ENCODE results near the gene C6orf62. TPM values are rescaled to one million over a fixed set of nuclear protein-coding genes. Genes with fewer than 3 reads are reported as not detected.

C6orf62 gene
- total and polyA plus RNA-seq, 2 experiments from 2014 or later, result 66.7 to 79.9 TPM

DNA sequence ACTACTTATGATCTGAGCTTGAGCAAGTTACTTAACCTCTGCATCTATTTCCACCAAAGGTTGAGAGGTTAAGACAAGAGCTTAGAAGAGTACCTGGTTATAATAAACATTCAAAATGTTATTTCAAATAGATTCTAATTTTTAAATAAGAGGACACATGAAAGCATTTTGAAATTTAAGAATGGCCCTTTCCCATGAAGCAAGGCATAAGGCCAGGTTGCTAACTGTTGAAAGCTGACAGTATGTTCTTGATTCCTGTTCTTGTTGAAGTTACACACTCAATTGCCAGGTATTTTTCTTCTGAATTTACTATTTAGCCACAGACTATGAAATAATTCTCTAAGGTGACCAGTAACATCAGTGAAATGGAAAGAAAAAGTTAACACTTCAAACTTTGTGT, 14.5 kb downstream of the C6orf62 start (continued):
- TF ChIP-seq, protein P1, sequence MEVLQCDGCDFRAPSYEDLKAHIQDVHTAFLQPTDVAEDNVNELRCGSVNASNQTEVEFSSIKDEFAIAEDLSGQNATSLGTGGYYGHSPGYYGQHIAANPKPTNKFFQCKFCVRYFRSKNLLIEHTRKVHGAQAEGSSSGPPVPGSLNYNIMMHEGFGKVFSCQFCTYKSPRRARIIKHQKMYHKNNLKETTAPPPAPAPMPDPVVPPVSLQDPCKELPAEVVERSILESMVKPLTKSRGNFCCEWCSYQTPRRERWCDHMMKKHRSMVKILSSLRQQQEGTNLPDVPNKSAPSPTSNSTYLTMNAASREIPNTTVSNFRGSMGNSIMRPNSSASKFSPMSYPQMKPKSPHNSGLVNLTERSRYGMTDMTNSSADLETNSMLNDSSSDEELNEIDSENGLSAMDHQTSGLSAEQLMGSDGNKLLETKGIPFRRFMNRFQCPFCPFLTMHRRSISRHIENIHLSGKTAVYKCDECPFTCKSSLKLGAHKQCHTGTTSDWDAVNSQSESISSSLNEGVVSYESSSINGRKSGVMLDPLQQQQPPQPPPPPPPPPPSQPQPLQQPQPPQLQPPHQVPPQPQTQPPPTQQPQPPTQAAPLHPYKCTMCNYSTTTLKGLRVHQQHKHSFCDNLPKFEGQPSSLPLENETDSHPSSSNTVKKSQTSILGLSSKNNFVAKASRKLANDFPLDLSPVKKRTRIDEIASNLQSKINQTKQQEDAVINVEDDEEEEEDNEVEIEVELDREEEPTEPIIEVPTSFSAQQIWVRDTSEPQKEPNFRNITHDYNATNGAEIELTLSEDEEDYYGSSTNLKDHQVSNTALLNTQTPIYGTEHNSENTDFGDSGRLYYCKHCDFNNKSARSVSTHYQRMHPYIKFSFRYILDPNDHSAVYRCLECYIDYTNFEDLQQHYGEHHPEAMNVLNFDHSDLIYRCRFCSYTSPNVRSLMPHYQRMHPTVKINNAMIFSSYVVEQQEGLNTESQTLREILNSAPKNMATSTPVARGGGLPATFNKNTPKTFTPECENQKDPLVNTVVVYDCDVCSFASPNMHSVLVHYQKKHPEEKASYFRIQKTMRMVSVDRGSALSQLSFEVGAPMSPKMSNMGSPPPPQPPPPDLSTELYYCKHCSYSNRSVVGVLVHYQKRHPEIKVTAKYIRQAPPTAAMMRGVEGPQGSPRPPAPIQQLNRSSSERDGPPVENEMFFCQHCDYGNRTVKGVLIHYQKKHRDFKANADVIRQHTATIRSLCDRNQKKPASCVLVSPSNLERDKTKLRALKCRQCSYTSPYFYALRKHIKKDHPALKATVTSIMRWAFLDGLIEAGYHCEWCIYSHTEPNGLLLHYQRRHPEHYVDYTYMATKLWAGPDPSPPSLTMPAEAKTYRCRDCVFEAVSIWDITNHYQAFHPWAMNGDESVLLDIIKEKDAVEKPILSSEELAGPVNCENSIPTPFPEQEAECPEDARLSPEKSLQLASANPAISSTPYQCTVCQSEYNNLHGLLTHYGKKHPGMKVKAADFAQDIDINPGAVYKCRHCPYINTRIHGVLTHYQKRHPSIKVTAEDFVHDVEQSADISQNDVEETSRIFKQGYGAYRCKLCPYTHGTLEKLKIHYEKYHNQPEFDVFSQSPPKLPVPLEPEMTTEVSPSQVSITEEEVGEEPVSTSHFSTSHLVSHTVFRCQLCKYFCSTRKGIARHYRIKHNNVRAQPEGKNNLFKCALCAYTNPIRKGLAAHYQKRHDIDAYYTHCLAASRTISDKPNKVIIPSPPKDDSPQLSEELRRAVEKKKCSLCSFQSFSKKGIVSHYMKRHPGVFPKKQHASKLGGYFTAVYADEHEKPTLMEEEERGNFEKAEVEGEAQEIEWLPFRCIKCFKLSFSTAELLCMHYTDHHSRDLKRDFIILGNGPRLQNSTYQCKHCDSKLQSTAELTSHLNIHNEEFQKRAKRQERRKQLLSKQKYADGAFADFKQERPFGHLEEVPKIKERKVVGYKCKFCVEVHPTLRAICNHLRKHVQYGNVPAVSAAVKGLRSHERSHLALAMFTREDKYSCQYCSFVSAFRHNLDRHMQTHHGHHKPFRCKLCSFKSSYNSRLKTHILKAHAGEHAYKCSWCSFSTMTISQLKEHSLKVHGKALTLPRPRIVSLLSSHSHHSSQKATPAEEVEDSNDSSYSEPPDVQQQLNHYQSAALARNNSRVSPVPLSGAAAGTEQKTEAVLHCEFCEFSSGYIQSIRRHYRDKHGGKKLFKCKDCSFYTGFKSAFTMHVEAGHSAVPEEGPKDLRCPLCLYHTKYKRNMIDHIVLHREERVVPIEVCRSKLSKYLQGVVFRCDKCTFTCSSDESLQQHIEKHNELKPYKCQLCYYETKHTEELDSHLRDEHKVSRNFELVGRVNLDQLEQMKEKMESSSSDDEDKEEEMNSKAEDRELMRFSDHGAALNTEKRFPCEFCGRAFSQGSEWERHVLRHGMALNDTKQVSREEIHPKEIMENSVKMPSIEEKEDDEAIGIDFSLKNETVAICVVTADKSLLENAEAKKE (CRISPR knock-in tag; IDR thresholded peaks at IDR 0.05), result no peak
- TF ChIP-seq ETS1 (IDR thresholded peaks at IDR 0.05), result no peak
- TF ChIP-seq, protein P2, sequence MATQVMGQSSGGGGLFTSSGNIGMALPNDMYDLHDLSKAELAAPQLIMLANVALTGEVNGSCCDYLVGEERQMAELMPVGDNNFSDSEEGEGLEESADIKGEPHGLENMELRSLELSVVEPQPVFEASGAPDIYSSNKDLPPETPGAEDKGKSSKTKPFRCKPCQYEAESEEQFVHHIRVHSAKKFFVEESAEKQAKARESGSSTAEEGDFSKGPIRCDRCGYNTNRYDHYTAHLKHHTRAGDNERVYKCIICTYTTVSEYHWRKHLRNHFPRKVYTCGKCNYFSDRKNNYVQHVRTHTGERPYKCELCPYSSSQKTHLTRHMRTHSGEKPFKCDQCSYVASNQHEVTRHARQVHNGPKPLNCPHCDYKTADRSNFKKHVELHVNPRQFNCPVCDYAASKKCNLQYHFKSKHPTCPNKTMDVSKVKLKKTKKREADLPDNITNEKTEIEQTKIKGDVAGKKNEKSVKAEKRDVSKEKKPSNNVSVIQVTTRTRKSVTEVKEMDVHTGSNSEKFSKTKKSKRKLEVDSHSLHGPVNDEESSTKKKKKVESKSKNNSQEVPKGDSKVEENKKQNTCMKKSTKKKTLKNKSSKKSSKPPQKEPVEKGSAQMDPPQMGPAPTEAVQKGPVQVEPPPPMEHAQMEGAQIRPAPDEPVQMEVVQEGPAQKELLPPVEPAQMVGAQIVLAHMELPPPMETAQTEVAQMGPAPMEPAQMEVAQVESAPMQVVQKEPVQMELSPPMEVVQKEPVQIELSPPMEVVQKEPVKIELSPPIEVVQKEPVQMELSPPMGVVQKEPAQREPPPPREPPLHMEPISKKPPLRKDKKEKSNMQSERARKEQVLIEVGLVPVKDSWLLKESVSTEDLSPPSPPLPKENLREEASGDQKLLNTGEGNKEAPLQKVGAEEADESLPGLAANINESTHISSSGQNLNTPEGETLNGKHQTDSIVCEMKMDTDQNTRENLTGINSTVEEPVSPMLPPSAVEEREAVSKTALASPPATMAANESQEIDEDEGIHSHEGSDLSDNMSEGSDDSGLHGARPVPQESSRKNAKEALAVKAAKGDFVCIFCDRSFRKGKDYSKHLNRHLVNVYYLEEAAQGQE (IDR thresholded peaks at IDR 0.05; ENCODE audit: unreplicated experiment), result no peak
- TF ChIP-seq ZNF331 (CRISPR knock-in tag; IDR thresholded peaks at IDR 0.05; ENCODE audit: low read depth), result no peak
- TF ChIP-seq POLR2AphosphoS5 (IDR thresholded peaks at IDR 0.05; ENCODE audit: low read depth), result no peak
- no peak for TF ChIP-seq NANOG (IDR thresholded peaks at IDR 0.05; ENCODE audit: borderline replicate concordance)
